ENCODE results near the gene ZNF410.
"Not testable (repeated sequence)": the region's sequence is repeated elsewhere in the genome, so short reads cannot be mapped to it uniquely, and the experiment has no call there.

The ZNF410 gene, protein sequence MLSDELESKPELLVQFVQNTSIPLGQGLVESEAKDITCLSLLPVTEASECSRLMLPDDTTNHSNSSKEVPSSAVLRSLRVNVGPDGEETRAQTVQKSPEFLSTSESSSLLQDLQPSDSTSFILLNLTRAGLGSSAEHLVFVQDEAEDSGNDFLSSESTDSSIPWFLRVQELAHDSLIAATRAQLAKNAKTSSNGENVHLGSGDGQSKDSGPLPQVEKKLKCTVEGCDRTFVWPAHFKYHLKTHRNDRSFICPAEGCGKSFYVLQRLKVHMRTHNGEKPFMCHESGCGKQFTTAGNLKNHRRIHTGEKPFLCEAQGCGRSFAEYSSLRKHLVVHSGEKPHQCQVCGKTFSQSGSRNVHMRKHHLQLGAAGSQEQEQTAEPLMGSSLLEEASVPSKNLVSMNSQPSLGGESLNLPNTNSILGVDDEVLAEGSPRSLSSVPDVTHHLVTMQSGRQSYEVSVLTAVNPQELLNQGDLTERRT

DNA sequence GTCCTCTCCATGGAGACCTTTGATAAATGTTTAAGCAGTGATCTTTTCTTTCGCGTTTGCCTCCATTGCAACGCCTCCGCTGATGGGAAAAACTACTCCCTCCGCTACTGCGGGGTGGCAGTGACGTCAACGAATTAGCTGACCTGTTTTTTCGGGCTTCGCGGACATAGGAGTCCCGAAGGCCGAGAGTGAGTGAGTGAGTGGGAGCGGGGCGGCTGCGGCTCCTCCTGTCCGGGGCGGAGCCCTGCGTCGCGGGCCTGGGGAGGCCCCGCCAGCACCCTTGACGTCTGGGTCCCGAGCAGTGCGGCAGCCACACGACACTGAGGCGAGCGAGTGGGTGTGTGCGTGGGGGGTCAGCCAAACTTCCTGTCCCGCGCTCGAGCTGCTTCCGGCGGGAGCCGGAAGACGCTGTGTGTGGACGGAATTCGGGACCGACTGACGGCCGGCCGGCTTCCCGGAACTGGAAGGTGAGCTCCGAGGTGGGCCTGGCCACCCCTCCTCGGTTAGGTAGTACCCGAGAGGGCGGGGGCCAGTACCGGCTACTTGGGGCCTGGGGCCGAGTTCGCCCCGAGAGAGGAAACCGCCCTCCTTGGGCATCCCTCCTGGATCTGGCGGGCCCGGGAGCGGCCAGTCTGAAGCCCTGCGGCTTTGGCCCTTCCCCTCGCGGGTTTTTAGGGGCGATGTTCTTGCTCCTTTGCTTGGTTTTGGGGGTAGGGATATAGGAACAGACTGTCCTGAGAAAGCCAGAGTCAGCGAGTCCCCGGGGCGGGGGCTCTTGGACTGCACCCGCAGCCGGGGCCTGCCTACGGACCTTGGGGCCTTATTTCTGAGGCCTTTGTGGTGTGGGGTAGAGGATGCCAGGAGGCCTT, at the start of gene ZNF410:
Gene ZNF410 (plus strand): TSS at position 411 of the 869 bp plus-strand sequence. CDS start 5,317 bp downstream, outside the sequence.
- DNase-seq = peak; percentile 94

DNA sequence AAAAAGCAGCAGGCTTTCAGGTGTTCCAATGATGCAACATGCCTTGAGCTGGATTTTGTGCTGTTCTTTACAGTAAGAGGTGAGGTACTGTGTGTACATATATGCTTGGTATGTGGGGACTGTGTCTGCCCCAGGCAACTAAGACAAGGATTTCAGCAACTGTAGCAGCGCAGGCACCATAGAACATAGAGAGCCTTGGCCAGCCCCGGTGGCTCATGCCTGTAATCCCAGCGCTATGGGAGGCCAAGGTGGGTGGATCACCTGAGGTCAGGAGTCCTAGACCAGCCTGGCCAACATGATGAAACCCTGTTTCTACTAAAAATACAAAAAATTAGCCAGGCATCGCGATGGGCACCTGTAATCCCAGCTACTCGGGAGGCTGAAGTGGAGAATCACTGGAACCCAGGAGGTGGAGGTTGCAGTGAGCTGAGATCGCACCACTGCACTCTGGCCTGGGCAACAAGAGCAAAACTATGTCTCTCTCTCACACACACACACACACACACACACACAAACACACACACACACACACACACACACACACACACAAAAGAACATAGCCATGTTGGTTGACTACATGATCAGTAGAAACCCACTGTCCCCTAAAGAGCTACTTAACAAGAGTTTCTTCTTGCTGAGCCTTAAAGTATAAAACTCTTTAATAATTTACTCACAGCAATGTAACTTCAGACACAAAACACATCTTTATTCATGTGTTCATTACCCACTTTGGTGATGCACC, 48.2 kb upstream of the ZNF410 start:
- DNase-seq = not testable (repeated sequence)

DNA sequence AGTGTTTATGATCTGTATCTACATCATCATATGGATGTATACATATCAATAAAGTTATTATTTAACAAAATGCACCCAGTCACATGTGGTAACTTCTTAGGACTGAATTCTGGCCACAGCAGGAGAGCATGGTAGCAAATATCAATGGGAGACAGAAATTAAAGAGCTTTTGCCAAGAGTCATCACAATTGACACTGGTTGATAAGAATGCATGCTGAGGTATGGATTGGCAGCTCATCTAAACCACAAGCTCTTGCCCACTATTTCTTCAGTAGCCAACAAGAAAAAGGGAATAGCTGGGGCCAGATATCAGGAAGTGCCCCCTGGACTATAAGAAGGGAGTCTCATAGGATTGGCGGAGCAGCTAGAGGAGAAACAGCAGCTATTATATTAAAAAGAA, 44.5 kb upstream of the ZNF410 start:
- DNase-seq = no peak

DNA sequence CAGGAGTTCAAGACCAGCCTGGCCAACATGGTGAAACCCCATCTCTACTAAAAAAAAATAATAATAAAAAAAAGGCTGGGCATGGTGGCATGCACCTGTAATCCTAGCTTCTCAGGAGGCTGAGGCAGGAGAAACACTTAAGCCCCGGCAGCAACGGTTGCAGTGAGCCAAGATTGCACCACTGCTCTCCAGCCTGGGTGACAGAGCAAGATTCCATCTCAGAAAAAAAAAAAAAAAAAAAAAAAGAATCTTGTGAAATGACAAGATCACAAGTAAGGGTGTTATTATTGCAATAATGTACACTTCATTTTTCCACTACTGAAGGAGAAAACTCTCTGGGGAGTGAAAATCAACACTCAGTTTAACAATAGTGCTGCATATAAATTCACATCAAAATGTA, 43.8 kb upstream of the ZNF410 start:
- DNase-seq = no peak

DNA sequence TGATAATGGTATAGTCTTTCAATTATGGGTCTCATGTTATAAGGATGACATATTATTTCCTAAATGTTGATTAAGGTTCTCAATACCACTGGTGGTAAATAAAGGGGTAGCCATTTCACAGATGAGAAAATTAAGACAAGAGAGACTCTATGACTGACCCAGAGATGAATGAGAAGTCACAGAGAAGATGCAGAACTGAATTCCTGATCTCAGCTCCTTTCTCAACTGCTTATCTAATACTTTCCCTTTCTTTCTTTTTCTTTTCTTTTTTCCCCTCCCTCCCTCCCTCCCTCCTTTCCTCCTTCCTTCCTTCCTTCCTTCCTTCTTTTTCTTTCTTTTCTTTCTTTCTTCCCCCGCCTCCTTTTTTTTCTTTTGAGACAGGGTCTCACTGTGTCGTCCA, 43.4 kb upstream of the ZNF410 start:
- DNase-seq = no peak

DNA sequence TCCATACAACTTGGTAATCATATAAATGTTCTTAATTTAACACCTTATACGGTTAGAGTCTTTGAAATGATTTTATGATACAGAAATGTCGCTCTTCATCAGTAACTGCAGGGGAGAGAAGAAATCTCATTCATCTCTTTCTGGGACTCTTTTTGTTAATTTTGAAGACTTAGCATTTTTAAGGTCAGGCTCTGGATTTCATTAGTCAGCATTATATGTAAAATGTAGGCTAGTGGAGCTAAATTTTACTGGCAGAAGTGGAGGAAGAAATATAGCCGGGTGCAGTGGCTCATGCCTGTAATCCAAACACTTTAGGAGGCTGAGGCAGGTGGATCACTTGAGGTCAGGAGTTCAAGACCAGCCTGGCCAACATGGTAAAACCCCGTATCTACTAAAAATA, 39.7 kb upstream of the ZNF410 start:
- no peak for DNase-seq

DNA sequence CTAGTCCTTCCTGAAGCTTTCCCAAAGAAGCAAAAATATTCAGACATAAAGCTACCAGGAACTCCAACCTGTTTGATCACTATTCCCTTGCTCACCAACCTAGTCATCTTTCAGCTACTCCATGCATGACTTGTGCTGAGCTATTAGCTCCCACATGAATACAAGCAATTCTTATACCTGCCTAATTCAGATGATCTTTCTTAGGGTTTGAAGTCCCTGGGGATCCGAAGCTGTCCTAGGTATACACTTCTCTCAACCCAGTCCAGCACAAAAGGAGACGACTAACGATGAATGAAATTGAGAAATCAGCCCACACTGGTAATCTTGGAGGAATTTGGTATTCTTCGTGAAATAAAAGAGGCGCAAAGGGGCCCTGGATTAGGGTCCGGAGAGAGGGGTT, 35.7 kb upstream of the ZNF410 start:
- no peak for DNase-seq

DNA sequence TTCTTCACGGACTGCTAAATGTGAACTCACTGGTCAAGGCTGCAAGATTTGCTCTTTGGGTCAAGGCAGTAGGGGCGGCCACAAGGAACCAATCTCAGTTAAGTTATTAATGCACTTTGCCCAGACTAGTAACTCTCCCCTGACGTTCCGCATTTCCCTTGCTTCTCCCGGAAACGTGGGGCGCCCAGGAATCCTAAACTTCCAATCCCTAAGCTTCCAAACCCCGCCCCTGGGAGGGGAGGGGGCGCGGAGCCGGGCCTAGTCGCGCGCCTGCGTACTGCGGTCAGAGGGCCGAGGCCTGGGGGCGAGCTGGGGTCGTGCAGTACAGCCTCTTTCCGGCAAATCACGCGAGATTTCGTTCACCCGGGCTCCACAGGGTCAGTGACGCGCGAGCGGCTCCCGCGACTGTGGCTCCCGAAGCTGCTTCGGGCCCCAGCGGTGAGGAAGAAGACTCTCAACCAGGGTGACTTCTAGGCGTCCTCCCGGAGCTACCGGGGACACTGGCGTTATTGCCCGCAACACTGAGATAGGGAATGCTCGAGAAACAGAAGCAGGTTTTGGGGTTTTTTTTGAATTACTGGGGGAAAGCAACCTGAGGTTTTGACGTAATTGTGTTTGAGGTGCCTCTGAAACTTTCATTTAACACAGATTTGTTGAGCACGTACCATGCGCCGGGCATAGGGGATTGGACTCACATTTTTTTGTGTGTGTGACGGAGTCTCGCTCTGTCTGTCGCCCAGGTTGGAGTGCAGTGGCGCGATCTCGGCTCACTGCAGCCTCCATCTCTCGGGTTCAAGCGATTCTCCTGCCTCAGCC, 34.9 kb upstream of the ZNF410 start, which contains the start of gene PTGR2:
Gene PTGR2 (plus strand): TSS at position 265 of the 816 bp plus-strand sequence. CDS start 7,032 bp downstream, outside the sequence.
- peak; percentile 96 for DNase-seq

DNA sequence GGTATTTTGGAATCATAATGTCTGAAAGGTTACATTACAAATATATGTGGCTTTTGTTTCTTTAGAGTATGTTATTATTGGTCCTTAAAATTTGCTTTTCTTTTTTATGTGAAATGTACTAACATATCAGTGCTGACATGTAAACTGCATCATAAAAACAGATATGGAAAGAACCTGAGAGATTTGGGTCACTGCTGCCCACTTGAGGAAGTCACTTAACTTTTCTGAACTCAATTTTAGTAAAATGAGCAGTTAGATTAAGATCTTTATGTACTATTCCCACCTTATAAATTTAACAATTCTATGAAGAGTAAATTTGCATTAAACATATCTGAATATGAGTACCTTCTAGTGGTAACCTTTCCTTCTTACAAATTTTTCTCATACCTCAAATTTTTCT, 27.5 kb upstream of the ZNF410 start:
- DNase-seq = no peak

DNA sequence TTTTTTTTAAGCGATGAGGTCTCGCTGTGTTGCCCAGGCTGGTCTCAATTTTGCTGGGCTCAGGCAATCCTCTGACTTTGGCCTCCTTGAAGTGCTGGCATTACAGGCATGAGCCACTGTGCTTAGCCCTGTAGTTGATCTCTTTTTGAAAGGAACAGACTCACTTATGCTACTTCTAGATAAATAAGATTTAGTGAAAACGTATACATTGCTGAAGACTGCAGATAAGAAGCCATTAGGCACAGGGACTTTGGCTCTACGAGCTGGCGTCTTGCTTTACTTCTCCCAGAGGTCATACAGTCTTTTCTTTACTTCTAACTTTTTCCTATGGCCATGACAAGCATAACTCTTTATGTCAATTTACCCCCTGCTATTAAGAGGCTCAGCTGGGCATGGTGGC, 25.6 kb upstream of the ZNF410 start:
- DNase-seq = no peak

DNA sequence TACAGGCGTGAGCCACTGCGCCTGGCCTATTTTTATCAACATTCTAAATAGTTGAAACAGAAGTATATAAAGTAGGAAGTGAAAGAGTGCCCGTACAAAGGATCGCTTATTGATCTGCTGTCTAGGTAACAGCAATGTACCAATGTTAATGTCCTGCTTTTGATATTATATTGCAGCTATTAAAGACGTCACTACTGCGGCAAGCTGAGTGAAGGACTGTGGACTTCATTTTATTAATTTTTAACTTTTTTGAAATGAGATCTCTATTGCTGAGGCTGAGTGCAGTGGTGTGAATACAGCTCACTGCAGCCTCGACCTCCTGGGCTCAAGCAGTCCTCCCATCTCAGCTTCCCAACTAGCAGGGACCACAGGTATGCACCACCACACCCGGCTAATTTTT, 24.2 kb upstream of the ZNF410 start:
- DNase-seq = no peak

DNA sequence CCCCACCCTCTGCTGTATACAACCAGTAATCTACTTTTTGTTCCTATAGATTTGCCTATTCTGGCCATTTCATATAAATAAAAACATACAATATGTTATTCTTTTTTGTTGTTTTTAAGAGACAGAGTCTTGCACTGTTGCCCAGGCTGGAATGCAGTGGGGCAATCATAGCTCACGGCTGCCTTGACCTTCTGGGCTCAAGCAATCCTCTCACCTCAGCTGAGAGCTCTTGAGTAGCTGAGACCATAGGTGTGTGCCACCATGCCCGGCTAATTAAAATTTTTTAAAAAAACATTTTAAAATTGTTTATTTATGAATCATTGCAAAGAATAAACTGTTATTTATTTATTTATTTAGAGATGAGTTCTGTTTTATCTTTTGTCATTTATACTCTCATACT, 23.4 kb upstream of the ZNF410 start:
- DNase-seq = no peak

DNA sequence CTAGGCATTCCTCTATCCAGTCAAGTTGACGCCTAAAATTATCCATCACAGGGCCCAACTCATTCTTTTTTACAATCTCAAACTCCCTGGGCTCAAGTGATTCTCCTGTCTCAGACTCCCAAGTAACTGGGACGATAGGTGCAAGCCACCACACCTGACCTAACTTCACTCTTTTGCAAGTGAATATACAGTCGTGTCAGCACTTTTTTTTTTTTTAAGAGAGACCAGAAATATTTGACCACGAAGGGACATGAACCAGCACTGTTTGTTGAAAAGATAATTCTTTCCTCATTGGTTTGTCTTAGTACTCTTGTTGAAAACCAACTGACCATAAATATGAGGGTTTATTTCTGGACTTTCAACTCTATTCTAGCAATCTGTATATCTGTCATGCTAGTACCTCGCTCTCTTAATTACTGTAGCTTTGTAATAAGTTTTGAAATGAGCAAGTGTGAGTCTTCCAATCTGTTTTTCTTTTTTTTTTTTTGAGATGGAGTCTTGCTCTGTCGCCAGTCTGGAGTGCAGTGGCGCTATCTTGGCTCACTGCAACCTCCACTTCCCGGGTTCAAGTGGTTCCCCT, 21.0 kb upstream of the ZNF410 start:
- no peak for DNase-seq

DNA sequence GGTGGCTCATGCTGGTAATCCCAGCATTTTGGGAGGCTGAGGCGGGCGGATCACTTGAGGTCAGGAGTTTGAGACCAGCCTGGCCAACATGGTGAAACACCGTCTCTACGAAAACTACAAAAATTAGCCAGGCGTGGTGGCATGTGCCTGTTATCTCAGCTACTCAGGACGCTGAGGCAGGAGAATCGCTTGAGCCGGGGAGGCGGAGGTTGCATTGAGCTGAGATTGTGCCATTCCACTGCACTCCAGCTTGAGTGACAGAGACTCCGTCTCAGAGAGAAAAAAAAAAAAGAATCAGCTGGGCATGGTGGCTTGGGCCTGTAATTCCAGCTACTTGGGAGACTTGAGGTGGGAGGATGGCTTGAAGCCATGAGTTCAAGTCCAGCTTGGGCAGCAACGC, 16.9 kb upstream of the ZNF410 start:
- not testable (repeated sequence) for DNase-seq

DNA sequence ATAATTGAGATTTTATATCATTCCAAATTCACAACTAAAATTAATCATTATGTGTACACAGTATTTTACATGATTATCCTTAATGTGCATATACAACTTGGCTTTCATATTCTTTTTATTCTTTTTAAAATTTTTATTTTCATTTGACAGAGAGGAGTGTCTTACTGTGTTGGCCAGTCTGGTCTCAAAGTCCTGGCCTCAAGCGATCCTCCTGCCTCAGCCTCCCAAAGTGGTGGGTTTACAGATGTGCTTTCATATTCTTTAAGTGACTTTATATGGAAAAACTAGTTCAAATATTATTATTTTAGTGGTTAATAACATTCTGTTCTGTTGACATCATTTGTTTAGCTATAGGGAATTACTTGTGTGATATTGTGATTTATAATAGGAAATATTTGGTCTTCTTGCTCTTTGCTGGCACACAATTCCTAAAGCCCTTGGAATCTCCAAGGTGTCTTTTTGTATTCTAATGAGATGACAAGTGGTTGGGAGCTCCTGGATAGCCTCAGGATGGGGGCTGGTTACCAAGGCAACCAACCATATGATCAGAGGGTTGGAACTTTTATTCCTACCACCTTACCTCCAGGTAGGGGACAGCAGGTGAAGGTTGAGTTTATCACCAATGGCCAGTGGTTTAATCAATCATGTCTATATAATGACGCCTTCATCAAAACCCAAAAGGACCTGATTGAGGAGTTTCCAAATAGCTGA, 16.0 kb upstream of the ZNF410 start:
- no peak for DNase-seq

DNA sequence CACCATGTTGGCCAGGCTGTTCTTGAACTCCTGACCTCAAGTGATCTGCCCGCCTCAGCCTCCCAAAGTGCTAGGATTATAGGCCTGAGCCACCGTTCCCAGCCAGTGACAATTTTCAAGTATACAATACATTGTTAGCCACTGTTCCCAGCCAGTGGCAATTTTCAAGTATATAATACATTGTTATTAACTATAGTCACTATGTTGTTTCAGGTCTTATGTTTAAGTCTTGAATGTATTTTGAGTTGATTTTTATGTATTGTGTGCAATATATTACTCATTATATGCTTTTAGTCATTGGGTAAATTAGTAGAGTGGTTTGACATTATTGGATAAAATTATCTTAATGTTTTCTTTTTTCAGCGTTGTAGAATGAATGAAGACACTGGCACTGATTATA, 13.0 kb upstream of the ZNF410 start:
- no peak for DNase-seq

DNA sequence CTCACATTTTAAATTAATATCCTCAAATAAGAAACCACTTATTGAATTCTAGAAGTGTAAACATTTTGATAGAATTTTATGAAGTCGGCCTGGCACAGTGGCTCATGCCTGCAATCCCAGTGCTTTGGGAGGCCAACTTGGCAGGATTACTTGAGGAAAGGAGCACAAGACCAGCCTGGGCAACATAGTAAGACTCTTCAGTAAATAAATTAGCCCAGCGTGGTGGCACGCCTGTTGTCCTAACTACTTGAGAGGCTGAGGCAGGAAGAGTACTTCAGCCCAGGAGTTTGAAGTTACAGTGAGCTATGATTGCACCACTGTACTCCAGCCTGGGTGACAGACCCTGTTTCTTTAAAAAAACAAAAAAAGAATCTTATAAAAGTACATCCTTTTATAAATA, 8.9 kb upstream of the ZNF410 start:
- no peak for DNase-seq

DNA sequence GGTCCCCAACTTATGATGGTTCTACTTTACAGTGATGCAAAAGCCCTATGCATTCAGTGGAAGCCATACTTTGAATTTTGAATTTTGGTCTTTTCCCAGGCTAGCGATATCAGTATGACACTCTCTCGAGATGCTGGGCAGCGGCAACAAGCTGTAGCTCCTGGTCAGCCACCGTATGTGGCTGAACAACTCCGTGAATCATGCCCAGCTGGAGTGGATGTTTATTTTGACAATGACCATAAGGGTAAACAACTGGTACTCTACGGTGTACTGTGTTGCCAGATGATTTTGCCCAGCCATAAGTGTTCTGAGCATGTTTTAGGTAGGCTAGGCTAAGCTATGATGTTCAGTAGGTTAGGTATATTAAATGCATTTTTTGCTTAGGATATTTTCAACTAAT, 8.2 kb upstream of the ZNF410 start:
- no peak for DNase-seq

DNA sequence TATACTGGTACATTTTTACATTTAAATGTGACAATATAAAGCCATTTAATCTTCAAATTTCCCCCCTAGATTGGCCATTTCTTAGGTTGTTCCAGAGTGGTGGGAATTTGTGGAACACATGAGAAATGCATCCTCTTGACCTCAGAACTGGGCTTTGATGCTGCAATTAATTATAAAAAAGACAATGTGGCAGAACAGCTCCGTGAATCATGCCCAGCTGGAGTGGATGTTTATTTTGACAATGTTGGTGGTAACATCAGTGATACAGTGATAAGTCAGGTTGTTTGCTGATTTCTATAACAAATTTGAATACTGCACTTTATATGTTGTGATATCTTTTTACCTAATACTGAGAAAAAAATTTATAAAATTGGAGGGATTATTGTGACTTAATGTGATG, 7.6 kb upstream of the ZNF410 start:
- no peak for DNase-seq

DNA sequence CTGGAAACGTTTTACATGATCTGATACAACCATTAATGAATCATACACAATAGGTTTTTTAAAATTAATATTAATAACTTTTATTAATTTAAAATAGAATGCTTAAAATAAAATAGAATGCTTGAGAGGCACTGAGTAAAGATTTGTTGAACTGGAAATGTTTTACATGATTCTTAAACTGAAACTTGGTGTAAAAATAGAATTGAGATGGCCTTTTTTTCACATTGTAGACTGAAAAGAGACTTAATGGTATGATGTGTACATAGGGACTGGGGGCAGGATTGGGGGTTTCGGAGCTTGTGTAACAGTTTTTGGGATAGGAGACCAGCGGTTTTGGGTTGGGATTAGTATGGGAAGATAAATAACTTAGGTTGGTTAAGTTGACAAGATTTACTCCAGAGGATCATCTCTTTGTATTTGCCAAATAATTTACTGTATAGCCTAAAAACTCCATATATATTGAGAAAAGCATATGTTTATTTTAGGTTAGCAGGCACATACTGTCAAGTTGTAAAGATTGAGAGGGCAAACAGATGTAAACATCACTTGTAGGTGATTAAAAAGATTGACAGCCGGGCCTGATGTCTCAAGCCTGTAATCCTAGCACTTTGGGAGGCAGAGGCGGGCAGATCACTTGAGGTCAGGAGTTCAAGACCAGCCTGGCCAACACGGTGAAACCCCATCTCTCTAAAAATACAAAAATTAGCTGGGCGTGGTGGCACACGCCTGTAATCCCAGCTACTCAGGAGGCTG, 2.0 kb upstream of the ZNF410 start:
- no peak for DNase-seq

DNA sequence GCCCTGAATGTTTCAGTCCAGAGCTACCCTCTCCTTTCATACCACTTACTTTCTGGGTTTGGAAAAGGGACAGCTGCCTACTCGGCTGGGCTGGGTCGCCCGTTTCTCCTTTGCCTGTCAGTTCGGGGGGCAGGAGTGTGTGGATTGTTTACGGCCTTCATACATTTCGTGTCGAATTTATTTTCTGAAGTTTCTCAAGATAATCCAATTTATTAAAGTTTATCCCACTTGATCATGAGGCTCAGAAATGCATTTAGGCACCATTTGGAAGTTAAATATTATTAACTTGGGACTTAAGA, 608 bp downstream of the ZNF410 start:
- DNase-seq = no peak
